A172 (cell line): ENCODE data around the gene RHOF. TPM values are rescaled to one million over a fixed set of nuclear protein-coding genes. Genes with fewer than 3 reads are reported as not detected.

Experiments
- DNase-seq: peaks from one replicate; pipeline ENCODE4 v3.0.0-alpha.2; 2015; ENCODE audit warnings: low spot score
- total RNA-seq: library from RNA; depleted of rRNA; stranded (reverse); fragments of >200 nt; shearing (Covaris generic); gene quantifications from 2 replicates; pipeline ENCODE4 v1.2.3, GENCODE V29; 2014

RHOF gene
- total RNA-seq, 1 experiment from 2014 or later, result 2.7 TPM

GRCh38 chr12:121819212-121819949 lies 25.9 kb upstream of the RHOF start:
- no peak for DNase-seq

- DNase-seq, result no peak
These were observed 24.2 kb upstream of the RHOF start for GRCh38 chr12:121817648-121818043.

DNA sequence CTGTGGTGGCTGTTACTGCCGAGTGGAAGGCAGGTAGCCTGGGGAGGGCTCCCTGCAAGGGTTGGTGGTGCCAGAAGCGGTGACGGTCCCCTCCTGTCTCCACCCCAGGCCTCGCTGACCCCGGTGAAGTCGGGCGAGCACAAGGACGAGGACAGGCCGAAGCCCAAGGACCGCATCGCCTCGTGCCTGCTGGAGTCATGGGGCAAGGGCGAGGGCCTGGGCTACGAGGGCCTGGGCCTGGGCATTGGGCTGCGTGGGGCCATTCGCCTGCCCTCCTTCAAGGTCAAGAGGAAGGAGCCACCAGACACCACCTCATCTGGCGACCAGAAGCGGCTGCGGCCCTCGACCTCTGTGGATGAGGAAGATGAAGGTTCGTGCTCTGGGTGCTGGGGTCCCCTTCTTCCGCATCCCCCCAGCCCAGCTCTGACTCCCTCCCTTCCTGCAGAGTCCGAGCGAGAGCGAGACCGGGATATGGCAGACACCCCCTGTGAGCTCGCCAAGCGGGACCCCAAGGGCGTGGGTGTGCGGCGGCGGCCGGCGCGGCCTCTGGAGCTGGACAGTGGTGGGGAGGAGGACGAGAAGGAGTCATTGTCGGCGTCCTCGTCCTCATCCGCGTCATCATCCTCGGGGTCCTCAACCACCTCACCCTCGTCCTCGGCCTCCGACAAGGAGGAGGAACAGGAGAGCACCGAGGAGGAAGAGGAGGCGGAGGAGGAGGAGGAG lies 23.6 kb upstream of the RHOF start:
- no peak for DNase-seq

- no peak for DNase-seq
These were observed 21.8 kb upstream of the RHOF start for GRCh38 chr12:121815263-121815662.

GRCh38 chr12:121814429-121815119 lies 21.1 kb upstream of the RHOF start:
- DNase-seq, result no peak

- DNase-seq, result no peak
These were observed 20.5 kb upstream of the RHOF start for GRCh38 chr12:121813951-121814350.

- DNase-seq, result no peak
These were observed 19.7 kb upstream of the RHOF start for GRCh38 chr12:121812921-121813896.

GRCh38 chr12:121812320-121812871 lies 18.9 kb upstream of the RHOF start:
- peak; percentile 53 for DNase-seq

DNA sequence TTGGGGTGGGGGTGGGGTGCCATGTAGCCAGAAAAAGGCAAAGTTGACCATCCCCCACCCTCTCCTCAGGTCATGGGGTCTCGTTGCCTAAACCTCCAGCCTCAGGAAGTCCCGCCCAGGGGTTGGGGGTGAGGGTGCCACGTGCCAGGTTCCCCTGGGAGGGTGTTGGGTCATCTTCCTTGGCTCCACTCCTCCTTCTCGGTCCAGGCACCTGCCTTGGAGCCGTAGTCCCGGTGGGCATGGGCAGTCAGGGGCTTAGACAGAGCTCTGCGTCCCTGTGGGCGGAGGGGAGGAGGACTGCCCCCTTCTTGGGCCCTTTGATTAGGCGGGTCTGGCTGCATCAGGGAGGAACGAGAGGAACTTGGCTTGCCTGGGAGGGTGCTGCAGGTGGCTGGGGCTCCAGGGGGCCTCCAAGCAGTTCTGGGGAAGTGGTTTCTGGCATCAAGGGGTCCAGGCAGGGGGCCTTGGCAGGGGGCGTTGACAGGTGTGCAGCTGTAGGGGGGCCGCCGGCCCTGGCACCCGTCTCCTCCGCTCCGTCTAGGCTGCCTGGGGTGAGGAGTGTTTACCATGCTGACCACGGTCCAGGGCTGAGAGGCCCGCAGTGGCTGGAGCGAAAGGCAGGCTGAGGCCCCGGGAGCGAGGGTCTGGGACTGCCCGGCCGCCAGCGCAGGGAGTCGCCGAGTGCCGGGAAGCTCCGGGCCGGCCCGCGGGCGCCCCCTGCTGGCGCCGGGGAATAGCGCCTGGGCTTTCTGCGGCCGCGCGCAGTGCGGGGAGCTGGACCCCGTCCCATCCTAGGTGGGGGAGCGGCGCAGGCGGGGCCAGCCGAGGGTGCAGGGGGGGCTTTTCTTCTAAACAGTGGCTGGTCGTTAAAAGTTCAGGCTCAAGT lies 18.2 kb upstream of the RHOF start:
- peak; percentile 39 for DNase-seq

- no peak for DNase-seq
These were observed 17.4 kb upstream of the RHOF start for GRCh38 chr12:121810833-121811433.

GRCh38 chr12:121810234-121810817 lies 16.8 kb upstream of the RHOF start:
- DNase-seq, result no peak

- DNase-seq, result no peak
These were observed 16.2 kb upstream of the RHOF start for GRCh38 chr12:121809712-121810116.

- DNase-seq, result no peak
These were observed 15.1 kb upstream of the RHOF start for GRCh38 chr12:121808623-121809022.

- no peak for DNase-seq
These were observed 14.3 kb upstream of the RHOF start for GRCh38 chr12:121807642-121808347.

GRCh38 chr12:121806546-121807423 lies 13.3 kb upstream of the RHOF start:
- no peak for DNase-seq

DNA sequence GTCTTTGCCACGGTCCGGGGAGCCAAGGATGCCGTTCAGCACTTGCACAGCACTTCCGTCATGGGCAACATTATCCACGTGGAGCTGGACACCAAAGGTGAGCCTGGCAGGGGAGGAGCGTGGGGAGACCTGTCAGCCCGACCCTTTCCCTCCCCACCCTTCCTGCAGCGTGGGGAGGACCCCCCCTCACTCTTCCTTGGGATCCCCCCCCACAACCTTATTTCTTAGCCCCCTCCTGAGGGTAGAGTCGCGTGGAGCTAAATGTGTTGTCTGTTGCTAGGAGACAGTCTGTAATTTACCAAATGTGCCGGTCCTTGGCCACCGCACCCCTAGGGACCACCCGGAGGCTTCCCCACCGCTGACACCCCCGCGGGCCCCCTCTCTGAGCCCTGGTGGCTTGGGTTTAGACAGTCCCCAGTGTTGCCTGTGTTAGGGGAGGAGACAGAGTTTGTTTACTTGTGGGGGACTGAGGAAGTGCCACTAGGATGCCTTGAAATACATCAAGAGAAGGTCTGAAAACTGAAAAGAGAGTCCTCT lies 12.6 kb upstream of the RHOF start:
- no peak for DNase-seq
